HEK293 (cell line): ENCODE measurements around the gene AP2A1.

Source experiments
- REST ChIP-seq: fragments of 450-650 bp; formaldehyde crosslinking; IDR thresholded peaks from 2 replicates; pipeline ENCODE4 v1.5.1; 2016; ENCODE audit warnings: missing biosample characterization, missing genetic modification characterization
- ZNF121 ChIP-seq: fragments of 450-650 bp; formaldehyde crosslinking; IDR thresholded peaks from 2 replicates; pipeline ENCODE4 v1.5.1; 2016; ENCODE audit warnings: missing biosample characterization, missing genetic modification characterization
- ZNF404 ChIP-seq: fragments of 450-650 bp; formaldehyde crosslinking; IDR thresholded peaks from 2 replicates; pipeline ENCODE4 v1.5.1; 2017; ENCODE audit warnings: missing biosample characterization, missing genetic modification characterization
- ZNF658 ChIP-seq: fragments of 450-650 bp; formaldehyde crosslinking; IDR thresholded peaks from 2 replicates; pipeline ENCODE4; 2016; ENCODE audit warnings: missing biosample characterization, missing genetic modification characterization
- ZNF660 ChIP-seq: fragments of 450-650 bp; IDR thresholded peaks from 2 replicates; pipeline ENCODE4 v1.5.1; 2018; ENCODE audit warnings: missing biosample characterization, mild to moderate bottlenecking, missing genetic modification characterization
- ZNF677 ChIP-seq: fragments of 450-650 bp; IDR thresholded peaks from 2 replicates; pipeline ENCODE4 v1.5.0; 2018; ENCODE audit warnings: missing biosample characterization, mild to moderate bottlenecking, missing genetic modification characterization, moderate library complexity
- ZNF792 ChIP-seq: fragments of 450-650 bp; formaldehyde crosslinking; IDR thresholded peaks from 2 replicates; pipeline ENCODE4 v1.5.1; 2016; ENCODE audit warnings: missing biosample characterization, missing genetic modification characterization
- TF ChIP-seq, protein P1 (sequence below): fragments of 450-650 bp; formaldehyde crosslinking; IDR thresholded peaks from 2 replicates; pipeline ENCODE4 v1.5.1; 2016; ENCODE audit warnings: missing biosample characterization, missing genetic modification characterization

- TF ChIP-seq ZNF404 (no peak), ZNF121 (tag by site-specific recombination) (no peak), ZNF660 (tag by site-specific recombination) (no peak), ZNF658 (tag by site-specific recombination) (no peak), ZNF677 (no peak), ZNF792 (tag by site-specific recombination) (no peak), REST (tag by site-specific recombination) (no peak)
- TF ChIP-seq, protein P1, sequence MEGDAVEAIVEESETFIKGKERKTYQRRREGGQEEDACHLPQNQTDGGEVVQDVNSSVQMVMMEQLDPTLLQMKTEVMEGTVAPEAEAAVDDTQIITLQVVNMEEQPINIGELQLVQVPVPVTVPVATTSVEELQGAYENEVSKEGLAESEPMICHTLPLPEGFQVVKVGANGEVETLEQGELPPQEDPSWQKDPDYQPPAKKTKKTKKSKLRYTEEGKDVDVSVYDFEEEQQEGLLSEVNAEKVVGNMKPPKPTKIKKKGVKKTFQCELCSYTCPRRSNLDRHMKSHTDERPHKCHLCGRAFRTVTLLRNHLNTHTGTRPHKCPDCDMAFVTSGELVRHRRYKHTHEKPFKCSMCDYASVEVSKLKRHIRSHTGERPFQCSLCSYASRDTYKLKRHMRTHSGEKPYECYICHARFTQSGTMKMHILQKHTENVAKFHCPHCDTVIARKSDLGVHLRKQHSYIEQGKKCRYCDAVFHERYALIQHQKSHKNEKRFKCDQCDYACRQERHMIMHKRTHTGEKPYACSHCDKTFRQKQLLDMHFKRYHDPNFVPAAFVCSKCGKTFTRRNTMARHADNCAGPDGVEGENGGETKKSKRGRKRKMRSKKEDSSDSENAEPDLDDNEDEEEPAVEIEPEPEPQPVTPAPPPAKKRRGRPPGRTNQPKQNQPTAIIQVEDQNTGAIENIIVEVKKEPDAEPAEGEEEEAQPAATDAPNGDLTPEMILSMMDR (tag by site-specific recombination), result no peak
Observed at GRCh38 chr19:49799271-49799797, 32.5 kb downstream of the AP2A1 start.
